ELR (cell line): ENCODE data around the gene KCNK2.
"Not testable (repeated sequence)": the region's sequence is repeated elsewhere in the genome, so short reads cannot be mapped to it uniquely, and the experiment has no call there.

Source experiments
- DNase-seq: peaks from one replicate; pipeline ENCODE4 v3.0.0-alpha.2; 2015; ENCODE audit warnings: low read depth

The KCNK2 gene

DNA sequence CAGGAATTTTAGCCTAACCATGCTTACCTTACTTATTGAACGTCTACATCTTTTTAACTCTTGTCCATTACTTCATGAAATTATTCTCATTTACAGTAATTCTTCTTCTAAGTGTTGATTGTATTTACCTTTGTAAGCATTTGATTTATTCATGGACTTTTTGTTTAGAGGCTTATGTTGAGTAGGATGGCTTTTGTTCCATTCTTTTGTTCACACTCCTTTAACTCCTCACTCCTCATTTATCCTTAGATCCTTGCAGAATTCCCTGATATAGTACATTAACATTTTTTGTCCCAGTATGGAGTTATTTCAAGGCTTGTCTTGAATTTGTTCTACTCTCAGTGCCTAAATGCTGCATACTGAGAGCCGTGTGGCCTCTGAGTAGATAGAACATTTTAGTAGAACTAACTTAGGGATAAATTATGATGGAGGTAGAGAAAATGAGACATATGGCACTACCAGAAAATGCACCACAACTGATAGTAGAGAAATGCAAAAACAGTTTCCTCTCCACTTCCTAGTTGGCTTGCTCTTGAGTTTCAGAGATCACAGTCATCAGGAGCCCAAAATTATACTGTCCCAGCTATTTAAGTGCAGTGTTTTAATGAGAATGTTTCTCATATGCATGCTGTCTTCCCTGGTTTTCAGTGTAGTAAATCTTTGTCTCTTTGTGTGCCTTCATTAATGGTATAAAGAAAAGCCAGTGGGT, 69.5 kb downstream of the KCNK2 start:
- DNase-seq, result no peak

GRCh38 chr1:215156232-215156631, 73.7 kb downstream of the KCNK2 start:
- peak; percentile 21 for DNase-seq

- peak; percentile 65 for DNase-seq
Measured at GRCh38 chr1:215160351-215160750, 77.8 kb downstream of the KCNK2 start.

GRCh38 chr1:215163144-215163543, 80.6 kb downstream of the KCNK2 start:
- DNase-seq, result not testable (repeated sequence)

DNA sequence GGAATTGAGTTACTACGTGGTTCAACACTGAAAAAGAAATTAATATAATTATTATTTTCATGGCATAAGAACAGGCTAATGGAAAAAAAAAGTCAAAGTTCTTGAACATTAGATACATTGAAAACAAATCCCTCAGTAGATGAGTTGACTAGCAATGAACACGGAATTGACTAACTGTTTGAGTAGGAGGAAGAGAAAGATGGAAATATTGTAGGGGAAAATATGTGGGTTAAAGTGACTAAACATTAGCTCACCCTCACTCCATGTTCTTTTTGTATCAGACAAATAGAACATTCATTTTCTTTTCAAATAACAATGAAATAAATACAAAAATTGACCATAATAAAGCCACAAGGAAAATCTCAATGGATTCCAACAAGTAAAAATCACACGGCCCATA, 84.3 kb downstream of the KCNK2 start:
- peak; percentile 64 for DNase-seq

DNA sequence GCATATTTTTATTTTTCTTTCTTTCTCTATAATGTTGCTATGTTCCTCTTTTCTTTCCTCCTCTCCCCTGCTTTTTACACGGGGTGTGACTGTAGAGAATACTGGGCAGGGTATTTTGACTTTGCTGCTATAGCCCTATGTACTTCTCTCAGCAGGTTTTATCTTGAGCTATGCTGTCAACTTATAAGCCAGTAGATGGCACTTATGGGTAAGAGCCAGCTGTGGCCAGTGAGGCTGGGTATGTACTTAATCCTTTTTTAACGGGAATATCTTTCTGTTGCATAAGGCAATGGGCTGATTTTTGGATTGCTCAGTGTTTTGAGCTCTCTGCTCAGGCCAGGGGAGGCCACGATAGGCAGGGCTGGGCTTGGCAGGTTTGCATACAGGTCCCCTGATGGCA, 99.0 kb downstream of the KCNK2 start:
- DNase-seq, result peak; percentile 42

- no peak for DNase-seq
Measured at GRCh38 chr1:215185067-215185620, 102.6 kb downstream of the KCNK2 start.

DNA sequence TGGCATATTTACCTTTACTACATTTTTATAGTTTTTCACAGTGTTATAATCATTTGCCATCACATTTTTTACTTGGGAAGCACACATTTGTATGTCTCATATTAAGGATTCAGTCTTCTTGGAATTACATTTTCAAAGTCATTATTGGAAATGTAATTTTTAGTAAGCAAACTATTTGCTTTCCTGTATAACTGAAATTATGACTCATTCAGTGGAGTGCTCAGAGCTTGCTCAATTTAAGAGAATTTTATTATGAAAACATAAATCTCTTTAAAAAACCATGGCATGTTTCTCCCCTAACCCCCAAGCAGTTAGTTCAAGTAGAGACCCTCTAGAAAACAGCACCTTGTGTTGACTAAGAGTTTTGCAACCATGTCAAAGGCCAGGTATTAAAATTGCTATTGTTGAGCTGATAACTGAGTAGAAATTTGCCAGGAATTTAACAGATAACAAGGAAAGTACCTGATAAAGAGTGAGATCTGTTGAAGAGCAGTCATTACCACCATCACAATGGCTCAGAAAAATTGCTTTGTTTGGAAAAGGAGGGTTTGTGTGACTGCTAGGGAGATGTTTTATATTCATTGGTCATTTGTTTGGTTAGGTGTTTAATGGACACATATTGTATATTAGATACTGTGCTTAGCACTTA, 105.9 kb downstream of the KCNK2 start:
- peak; percentile 31 for DNase-seq

DNA sequence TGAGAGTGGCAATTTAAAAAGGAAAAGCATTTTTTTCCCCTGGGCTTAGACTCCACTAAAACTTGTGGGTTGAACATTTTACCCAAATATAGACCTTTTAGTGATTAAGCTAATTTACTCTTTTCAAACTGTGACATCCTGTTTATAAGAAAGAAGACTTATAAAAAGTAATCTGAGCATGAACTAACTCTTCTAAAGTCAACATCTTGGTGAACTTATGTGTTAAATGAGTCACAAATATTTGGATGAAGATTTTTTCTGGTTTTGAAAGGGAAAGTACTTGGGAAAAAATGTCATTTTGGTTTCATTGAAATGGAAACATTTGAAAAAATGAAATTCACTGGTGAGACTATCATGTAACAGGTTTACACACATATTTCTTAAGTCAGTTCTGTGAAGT, 109.8 kb downstream of the KCNK2 start:
- peak; percentile 45 for DNase-seq

DNA sequence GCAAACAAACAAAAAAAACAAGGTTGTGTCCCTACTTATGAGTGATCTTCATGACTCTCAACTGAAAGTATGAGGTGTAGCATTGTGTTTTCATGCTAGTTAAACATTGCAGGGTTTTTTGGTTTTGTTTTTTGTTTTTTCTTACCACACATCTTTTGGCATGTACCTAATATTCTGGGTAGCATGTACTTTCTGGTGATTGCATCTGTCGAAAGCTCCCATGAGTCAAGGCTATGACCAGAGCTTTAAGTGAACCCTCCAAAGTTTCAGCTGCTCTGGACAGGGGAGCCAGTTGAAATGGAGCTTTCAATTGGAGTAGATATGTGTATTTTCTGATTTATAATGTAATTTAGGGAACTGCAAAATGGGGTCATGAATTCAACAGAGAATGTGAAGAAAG, 115.5 kb downstream of the KCNK2 start:
- DNase-seq, result no peak

DNA sequence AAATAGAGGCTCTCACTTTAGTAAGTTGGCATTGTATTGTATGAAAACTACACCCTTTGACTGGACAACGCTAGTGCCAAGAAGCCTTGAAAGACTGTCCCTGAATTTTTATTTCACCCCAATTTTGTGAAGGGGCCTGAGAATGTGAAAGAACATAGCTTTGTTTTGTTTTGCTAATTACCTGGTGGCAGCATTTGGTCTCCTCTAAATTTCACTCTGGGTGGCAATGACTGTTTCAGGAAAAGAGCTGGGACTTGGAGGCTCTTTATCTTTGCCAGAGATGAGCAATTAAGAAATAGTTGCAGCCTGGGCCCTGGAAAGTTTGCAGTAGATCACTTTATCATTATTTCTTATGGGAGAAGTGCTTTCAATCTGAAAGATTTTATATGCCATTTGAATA, 117.6 kb downstream of the KCNK2 start:
- no peak for DNase-seq

- DNase-seq, result no peak
Measured at GRCh38 chr1:215201283-215201682, 118.7 kb downstream of the KCNK2 start.

- no peak for DNase-seq
Measured at GRCh38 chr1:215202868-215203267, 120.3 kb downstream of the KCNK2 start.

DNA sequence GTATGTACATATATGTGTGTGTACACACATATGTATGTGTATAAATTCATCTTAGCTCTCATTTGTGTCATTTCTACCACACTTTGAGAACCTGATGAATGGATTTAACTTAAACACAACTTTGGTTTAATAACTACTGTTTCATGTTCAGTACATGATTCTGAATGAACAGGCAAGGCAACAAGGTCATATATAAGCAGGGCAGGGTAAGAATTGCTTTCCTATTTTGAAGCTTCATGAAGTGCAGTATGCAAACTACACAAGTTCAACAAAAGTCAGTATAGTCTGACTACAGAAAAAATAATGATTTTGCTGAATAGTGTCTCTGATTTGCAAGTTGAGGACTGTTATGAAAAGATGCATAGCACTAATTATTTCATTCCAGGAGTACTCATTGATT, 127.6 kb downstream of the KCNK2 start:
- DNase-seq, result no peak

DNA sequence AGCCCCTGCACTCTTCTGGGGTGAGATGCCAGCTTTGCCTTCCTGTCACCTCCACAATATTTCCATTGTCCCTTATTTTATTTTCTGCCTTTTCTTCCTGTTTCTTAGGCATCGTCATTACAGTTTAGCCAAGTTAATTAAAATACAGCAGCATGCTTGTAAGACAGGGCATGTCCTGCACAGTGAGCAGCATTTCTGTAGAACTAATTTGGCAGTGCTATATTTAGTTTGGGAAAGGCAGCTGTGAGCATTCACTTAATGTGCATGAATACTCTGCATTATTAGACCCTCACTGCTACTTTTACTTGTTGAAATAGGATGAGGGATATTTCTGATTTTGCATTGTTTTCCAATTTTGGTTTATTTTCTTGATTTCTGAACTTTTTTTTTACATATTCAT, 133.3 kb downstream of the KCNK2 start:
- no peak for DNase-seq

GRCh38 chr1:215219372-215219771, 136.8 kb downstream of the KCNK2 start:
- DNase-seq, result no peak

DNA sequence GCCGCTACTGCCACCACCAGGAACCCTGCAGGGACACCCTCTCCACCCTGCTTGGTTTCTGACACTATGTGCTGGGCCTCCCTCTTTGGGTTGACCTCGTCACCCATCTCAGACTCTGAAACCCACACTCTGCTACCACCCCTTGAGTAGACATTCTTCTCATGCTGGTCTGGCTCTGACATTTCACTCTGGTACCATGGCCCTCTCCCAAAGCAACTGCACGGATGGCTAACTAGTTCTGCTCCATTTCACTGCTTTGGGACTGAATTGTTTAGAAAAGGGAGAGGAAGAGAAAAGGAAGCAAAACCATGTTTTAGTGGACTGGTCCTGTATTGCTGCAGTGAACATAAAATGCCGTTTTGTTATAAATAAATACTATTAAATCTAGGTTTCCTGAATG, 137.8 kb downstream of the KCNK2 start:
- no peak for DNase-seq

DNA sequence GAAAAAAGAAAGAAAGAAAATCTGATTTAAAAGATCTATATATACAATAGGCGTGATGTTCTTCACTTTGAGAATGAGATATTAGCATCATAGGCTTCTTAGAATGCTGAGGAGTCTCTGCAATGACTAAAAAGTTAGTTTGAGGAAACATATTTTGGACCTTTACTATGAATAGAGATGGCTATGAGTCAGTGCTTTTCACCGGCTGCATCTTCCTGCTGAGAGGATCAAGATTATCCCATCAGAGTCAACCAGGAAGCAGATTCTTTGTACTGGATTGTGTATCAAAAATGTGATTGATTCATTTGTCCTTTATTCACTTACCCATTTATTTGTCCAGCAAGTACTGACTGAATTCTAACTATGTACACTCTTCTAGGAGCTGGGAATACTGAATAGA, 144.2 kb downstream of the KCNK2 start:
- DNase-seq, result peak; percentile 35

- DNase-seq, result no peak
Measured at GRCh38 chr1:215228193-215228592, 145.7 kb downstream of the KCNK2 start.

- DNase-seq, result no peak
Measured at GRCh38 chr1:215241451-215241850, 158.9 kb downstream of the KCNK2 start.

DNA sequence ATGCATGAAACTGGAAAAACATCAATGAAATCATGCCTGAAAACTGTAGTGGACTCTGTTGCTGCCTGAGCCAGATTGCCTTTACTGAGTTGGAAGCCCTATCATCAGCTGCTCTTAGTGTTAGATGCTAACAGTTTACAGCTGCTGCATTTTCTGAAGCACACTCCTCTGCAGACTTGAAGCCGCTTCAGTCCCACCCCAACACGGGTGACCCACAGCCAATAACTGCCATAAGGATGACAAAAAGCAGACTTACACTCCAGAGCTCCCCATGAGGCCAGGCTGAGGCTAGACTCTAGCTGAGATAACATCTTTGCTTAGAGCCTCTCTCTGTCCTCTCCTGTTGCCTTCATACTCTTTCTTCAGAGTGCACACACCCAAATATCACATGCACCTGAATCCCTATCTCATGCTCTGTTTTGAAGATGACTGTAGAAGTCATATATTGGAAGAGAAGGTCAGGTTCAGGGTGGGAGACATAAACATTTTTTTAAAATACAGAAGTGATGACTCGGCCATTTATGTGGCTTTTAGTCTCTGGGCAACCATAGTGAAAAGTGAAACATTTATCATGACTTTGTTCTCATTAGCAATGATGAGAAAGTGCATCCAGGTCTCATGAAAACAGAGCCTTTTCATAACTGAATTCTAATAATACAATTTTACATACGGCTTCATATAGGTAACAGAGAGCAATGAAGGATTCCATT, 161.0 kb downstream of the KCNK2 start:
- no peak for DNase-seq

- DNase-seq, result no peak
Measured at GRCh38 chr1:215250913-215251312, 168.4 kb downstream of the KCNK2 start.

DNA sequence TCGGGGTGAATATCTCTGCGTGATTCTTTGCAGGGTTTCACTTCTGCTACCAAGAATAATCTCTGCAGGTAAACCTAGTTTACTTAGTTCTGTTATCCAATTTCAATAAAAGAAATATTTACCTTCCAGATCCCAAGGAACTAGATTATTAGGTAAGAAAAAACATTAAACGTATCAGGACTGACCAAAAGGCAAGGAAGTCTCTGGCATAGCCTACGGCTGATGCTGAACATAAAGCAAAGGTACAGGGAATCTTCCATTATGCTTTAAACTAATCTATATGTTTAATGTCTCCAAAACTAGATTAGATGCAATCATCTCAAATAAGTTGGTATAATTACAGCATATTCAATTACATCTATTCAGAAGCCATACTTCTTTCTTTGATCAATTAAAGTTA, 168.9 kb downstream of the KCNK2 start:
- no peak for DNase-seq
